Breast epithelium (tissue), 3 donors: ENCODE data around the gene MEPCE.

Experiments
- CTCF ChIP-seq, 3 donors: fragments of 450-650 bp; IDR thresholded peaks; one replicate each; pipeline ENCODE4 v1.5.1; 2016 to 2017; ENCODE audit warnings: antibody characterized with exemption in 3 of 3, mild to moderate bottlenecking in 3 of 3, moderate library complexity in 3 of 3
- POLR2A ChIP-seq: fragments of 450-650 bp; IDR thresholded peaks from one replicate; pipeline ENCODE4 v1.6.1; 2016; ENCODE audit warnings: antibody characterized with exemption, mild to moderate bottlenecking, moderate library complexity
- POLR2AphosphoS5 ChIP-seq, 3 donors: sonication (generic); formaldehyde crosslinking; IDR thresholded peaks; one replicate each; pipeline ENCODE4 v1.6.1; 2017; ENCODE audit warnings: antibody characterized with exemption in 3 of 3

DNA sequence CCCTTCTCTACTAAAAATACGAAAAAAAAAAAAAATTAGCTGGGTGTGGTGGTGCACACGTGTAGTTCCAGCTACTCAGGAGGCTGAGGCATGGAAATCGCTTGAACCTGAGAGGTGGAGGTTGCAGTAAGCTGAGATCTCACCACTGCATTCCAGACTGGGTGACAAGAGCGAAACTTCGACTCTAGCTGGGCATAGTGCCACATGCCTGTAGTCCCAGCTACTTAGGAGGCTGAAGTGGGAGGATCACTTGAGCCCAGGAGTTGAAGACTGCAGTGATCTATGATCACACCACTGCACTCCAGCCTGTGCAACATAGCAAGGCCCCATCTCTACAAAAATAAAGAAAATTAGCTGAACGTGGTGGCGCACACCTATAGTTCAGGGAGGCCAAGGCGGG lies 35.7 kb downstream of the MEPCE start:
- TF ChIP-seq CTCF (IDR thresholded peaks at IDR 0.05) (no peak), POLR2A (no peak), POLR2AphosphoS5 (IDR thresholded peaks at IDR 0.05) (no peak)
